H9 (cell line): ENCODE results near the gene CDC20. TPM values are rescaled to one million over a fixed set of nuclear protein-coding genes. Genes with fewer than 3 reads are reported as not detected.

ENCODE experiments used
- DNase-seq: peaks from one replicate; pipeline ENCODE4 v3.0.0-alpha.2; 2017
- H2AFZ ChIP-seq: one replicate; pipeline ENCODE4 v1.6.1; 2013; ENCODE audit warnings: mild to moderate bottlenecking, low read length, control low read depth, moderate library complexity
- H2AK5ac ChIP-seq: 2 replicates; pipeline ENCODE4 v1.6.1; 2013; ENCODE audit warnings: low read length, control low read depth, mixed read lengths; ENCODE audit not compliant: insufficient read length
- H2BK120ac ChIP-seq: one replicate; pipeline ENCODE4 v1.6.1; 2013; ENCODE audit warnings: low read depth, mild to moderate bottlenecking, low read length, control low read depth, inconsistent platforms; ENCODE audit not compliant: poor library complexity, severe bottlenecking
- H2BK12ac ChIP-seq: 2 replicates; pipeline ENCODE4 v1.6.1; 2013; ENCODE audit warnings: low read length, control low read depth, mixed read lengths, low read depth; ENCODE audit not compliant: insufficient read length
- H2BK15ac ChIP-seq: 2 replicates; pipeline ENCODE4 v1.6.1; 2013; ENCODE audit warnings: low read depth, low read length, control low read depth
- H2BK20ac ChIP-seq: one replicate; pipeline ENCODE4 v1.6.1; 2013; ENCODE audit warnings: low read depth, mild to moderate bottlenecking, low read length, control low read depth, inconsistent platforms; ENCODE audit not compliant: poor library complexity, severe bottlenecking
- H2BK5ac ChIP-seq: 2 replicates; pipeline ENCODE4 v1.6.1; 2013; ENCODE audit warnings: low read length, control low read depth, mixed read lengths; ENCODE audit not compliant: insufficient read length
- H3K14ac ChIP-seq: 2 replicates; pipeline ENCODE4 v1.6.1; 2013; ENCODE audit warnings: low read length, control low read depth; ENCODE audit not compliant: insufficient read depth
- H3K18ac ChIP-seq: 2 replicates; pipeline ENCODE4 v1.6.1; 2013; ENCODE audit warnings: low read depth, mild to moderate bottlenecking, mixed read lengths, low read length, control low read depth; ENCODE audit not compliant: insufficient read length
- H3K23ac ChIP-seq: 2 replicates; pipeline ENCODE4 v1.6.1; 2013; ENCODE audit warnings: low read length, control low read depth, mixed read lengths, low read depth; ENCODE audit not compliant: insufficient read length
- H3K23me2 ChIP-seq: 2 replicates; pipeline ENCODE4 v1.6.1; 2013; ENCODE audit warnings: low read depth, mild to moderate bottlenecking, mixed read lengths, low read length, control low read depth; ENCODE audit not compliant: insufficient read length, poor library complexity, severe bottlenecking
- H3K27ac ChIP-seq: 2 replicates; pipeline ENCODE4 v1.5.1; 2013; ENCODE audit warnings: low read length, control low read depth, mixed read lengths, low read depth; ENCODE audit not compliant: insufficient read length
- H3K27me3 ChIP-seq: 2 replicates; pipeline ENCODE4 v1.6.1; 2013; ENCODE audit warnings: low read length, control low read depth, inconsistent platforms; ENCODE audit not compliant: insufficient read depth
- H3K4ac ChIP-seq: 2 replicates; pipeline ENCODE4 v1.6.1; 2013; ENCODE audit warnings: low read depth, mild to moderate bottlenecking, control low read depth, inconsistent platforms, low read length, moderate library complexity
- H3K4me1 ChIP-seq: 2 replicates; pipeline ENCODE4 v1.6.1; 2013; ENCODE audit warnings: low read length, control low read depth, inconsistent platforms; ENCODE audit not compliant: insufficient read depth
- H3K4me2 ChIP-seq: 2 replicates; pipeline ENCODE4 v1.6.1; 2013; ENCODE audit warnings: low read length, control low read depth, mixed read lengths; ENCODE audit not compliant: insufficient read length, insufficient read depth
- H3K56ac ChIP-seq: 2 replicates; pipeline ENCODE4 v1.6.1; 2013; ENCODE audit warnings: low read depth, mild to moderate bottlenecking, mixed read lengths, low read length, control low read depth; ENCODE audit not compliant: insufficient read length
- H3K79me1 ChIP-seq: 2 replicates; pipeline ENCODE4 v1.6.1; 2013; ENCODE audit warnings: low read depth, mild to moderate bottlenecking, moderate library complexity, low read length, control low read depth, inconsistent platforms; ENCODE audit not compliant: insufficient read depth, poor library complexity, severe bottlenecking
- H3K79me2 ChIP-seq: 2 replicates; pipeline ENCODE4 v1.6.1; 2013; ENCODE audit warnings: low read length, control low read depth, inconsistent platforms; ENCODE audit not compliant: insufficient read depth
- H3K9ac ChIP-seq: 2 replicates; pipeline ENCODE4 v1.6.1; 2013; ENCODE audit warnings: low read length, control low read depth, mixed read lengths; ENCODE audit not compliant: insufficient read length; ENCODE audit errors: extremely low read depth
- H3K9me3 ChIP-seq: one replicate; pipeline ENCODE4 v1.6.1; 2013; ENCODE audit warnings: low read depth, low read length, inconsistent platforms; ENCODE audit not compliant: control insufficient read depth
- H3T11ph ChIP-seq: one replicate; pipeline ENCODE4 v1.6.1; 2013; ENCODE audit warnings: mild to moderate bottlenecking, low read length, control low read depth, inconsistent platforms
- H4K20me1 ChIP-seq: one replicate; pipeline ENCODE4 v1.6.1; 2013; ENCODE audit not compliant: control insufficient read depth, insufficient read length, insufficient read depth
- H4K5ac ChIP-seq: 2 replicates; pipeline ENCODE4 v1.6.1; 2013; ENCODE audit warnings: low read depth, mild to moderate bottlenecking, mixed read lengths, low read length, control low read depth; ENCODE audit not compliant: insufficient read length
- H4K8ac ChIP-seq: replicated peaks from 2 replicates; pipeline ENCODE4 v1.6.1; 2013; ENCODE audit warnings: low read length, control low read depth, mixed read lengths, low read depth; ENCODE audit not compliant: insufficient read length
- H4K91ac ChIP-seq: 2 replicates; pipeline ENCODE4 v1.6.1; 2013; ENCODE audit warnings: low read depth, mild to moderate bottlenecking, moderate library complexity, mixed read lengths, low read length, control low read depth; ENCODE audit not compliant: insufficient read length
- H3K27ac Mint-ChIP-seq, 3 experiments: 2 replicates in 2 of 3; 3 replicates in 1 of 3; pipeline ENCODE4 v1.8.0; 2020 to 2021; ENCODE audit warnings: mixed read lengths in 3 of 3, mild to moderate bottlenecking in 1 of 3, moderate library complexity in 1 of 3
- H3K27me3 Mint-ChIP-seq: 2 replicates; pipeline ENCODE4 v1.8.0; 2021; ENCODE audit warnings: low read depth, mild to moderate bottlenecking, moderate library complexity, mixed read lengths
- H3K36me3 Mint-ChIP-seq, 3 experiments: 2 replicates in 2 of 3; 3 replicates in 1 of 3; pipeline ENCODE4 v1.8.0; 2020 to 2021; ENCODE audit warnings: low read depth in 3 of 3, mixed read lengths in 3 of 3; ENCODE audit not compliant: insufficient read depth in 1 of 3
- H3K4me1 Mint-ChIP-seq, 2 experiments: 2 replicates each; pipeline ENCODE4 v1.8.0; 2020; ENCODE audit warnings: mixed read lengths in 2 of 2
- H3K4me3 Mint-ChIP-seq, 2 experiments: 2 replicates in 1 of 2; 3 replicates in 1 of 2; pipeline ENCODE4 v1.8.0; 2020 to 2021; ENCODE audit warnings: mild to moderate bottlenecking in 2 of 2, mixed read lengths in 2 of 2, moderate library complexity in 1 of 2
- H3K9me3 Mint-ChIP-seq, 2 experiments: 2 replicates in 1 of 2; 3 replicates in 1 of 2; pipeline ENCODE4 v1.8.0; 2020; ENCODE audit warnings: mild to moderate bottlenecking in 2 of 2, mixed read lengths in 2 of 2, moderate library complexity in 1 of 2
- CTCF ChIP-seq: fragments of 200-600 bp; sonication (generic); conservative IDR thresholded peaks from 3 replicates; pipeline ENCODE4 v1.8.0; 2021; ENCODE audit warnings: antibody characterized with exemption, mild to moderate bottlenecking
- WGBS: extraction: QIAGEN DNeasy Blood & Tissue Kit; methylation state at CpG from one replicate; pipeline ENCODE4 v1.1.7; 2013; ENCODE audit warnings: missing lambda C conversion rate, low lambda C conversion rate, mixed read lengths; ENCODE audit not compliant: insufficient read length; ENCODE audit errors: extremely low coverage; 5-methylcytosine and 5-hydroxymethylcytosine counted together
- total RNA-seq: library from RNA; stranded (reverse); gene quantifications from 2 replicates; pipeline ENCODE4 v1.2.1, GENCODE V29; 2021

Gene CDC20
- total RNA-seq, 1 experiment from 2014 or later: 246 TPM

- Mint-ChIP-seq H3K27me3 (no peaks in the 10 kb centered on the region), H3K36me3 (no peaks in the 10 kb centered on the region), H3K4me1 (peaks cover 9 to 10% of the 10 kb centered on the region in 2 experiments), H3K27ac (no peak overlapping the region), H3K9me3 (no peaks in the 10 kb centered on the region), H3K4me3 (no peak overlapping the region)
- WGBS: no CpG with 5 or more reads among the region's 5 CpGs
- H3K4ac ChIP-seq: no peak overlapping the region
- no peak overlapping the region for H3K9ac ChIP-seq
- H4K20me1 ChIP-seq: no peaks in the 10 kb centered on the region
- H3K4me1 ChIP-seq: no peaks in the 10 kb centered on the region; the same call in 1 of the 2 replicates
- no peak overlapping the region for H2AK5ac ChIP-seq
- no peak overlapping the region for H4K5ac ChIP-seq
- H3K79me2 ChIP-seq: no peaks in the 10 kb centered on the region
- no peak overlapping the region for H4K8ac ChIP-seq
- no peaks in the 10 kb centered on the region for H3K27me3 ChIP-seq
- no peak overlapping the region for H3K4me2 ChIP-seq
- TF ChIP-seq CTCF: no peak
- H3K9me3 ChIP-seq: no peaks in the 10 kb centered on the region
- no peak for DNase-seq
- H2BK20ac ChIP-seq: no peak overlapping the region
- H2BK15ac ChIP-seq: no peak overlapping the region
- H3K14ac ChIP-seq: no peak overlapping the region
- H3K79me1 ChIP-seq: no peaks in the 10 kb centered on the region
- H3K18ac ChIP-seq: no peak overlapping the region
- H3K56ac ChIP-seq: no peak overlapping the region
- H4K91ac ChIP-seq: no peak overlapping the region
- no peak overlapping the region for H2AFZ ChIP-seq
- peaks cover 12% of the 10 kb centered on the region for H3K23me2 ChIP-seq
- H2BK12ac ChIP-seq: no peak overlapping the region
- no peak overlapping the region for H3K27ac ChIP-seq
- no peak overlapping the region for H2BK120ac ChIP-seq
- no peak overlapping the region for H2BK5ac ChIP-seq
- H3T11ph ChIP-seq: no peak overlapping the region
- H3K23ac ChIP-seq: no peak overlapping the region
Measured at GRCh38 chr1:43372172-43372571, 13.4 kb downstream of the CDC20 start.
